Activated CD4-positive, alpha-beta T cell treated with anti-CD3 and anti-CD28 coated beads, Interleukin-10, Interleukin-2, amounts not matched to agents 100 ng/mL and 50 ng/mL, durations not matched to agents 16 hours and 8 hours (primary cell): Measurements from ENCODE around the gene ALLC.
A peak's percentile ranks its signal among the peaks of the same experiment; 100 is the strongest.

Experiments used
- DNase-seq: peaks from one replicate; pipeline ENCODE4 v3.0.0-alpha.2; 2020

The ALLC gene

DNA sequence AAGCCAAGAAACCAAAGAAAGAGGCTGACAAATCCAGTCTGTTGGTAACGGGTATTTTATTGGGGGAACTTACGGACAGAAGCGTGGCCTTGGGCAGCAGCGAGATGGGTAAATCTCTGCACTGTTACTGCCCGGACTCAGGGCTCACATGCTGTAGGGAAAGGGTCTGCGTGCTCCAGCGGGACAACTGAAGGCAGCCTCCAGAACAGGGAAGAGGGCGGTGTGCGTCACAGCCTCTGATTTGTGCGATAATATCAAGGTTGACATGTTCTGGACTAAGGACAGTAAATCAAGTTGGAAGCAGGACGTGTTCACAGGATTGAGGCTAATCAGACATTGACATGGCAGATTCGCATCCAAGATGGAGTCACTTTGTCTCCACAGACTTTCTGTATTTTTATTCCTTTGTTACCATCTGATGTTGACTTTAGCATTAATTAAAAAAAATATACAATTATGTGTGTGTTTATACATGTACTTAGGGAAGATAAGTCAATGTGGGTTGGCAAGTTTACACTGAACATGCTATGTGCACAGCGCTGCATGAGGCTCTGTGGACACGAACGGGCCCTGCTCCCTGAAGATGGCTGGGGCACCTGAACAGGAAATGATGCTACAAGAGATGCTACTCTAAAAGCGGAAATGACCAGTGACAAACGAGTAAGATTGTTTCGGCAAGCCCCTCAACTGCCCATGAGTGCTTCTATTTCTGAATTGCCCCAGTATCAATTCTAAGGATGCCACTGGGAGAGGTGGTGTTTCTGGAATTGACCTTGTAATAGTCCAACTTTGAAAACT lies 22.7 kb downstream of the ALLC start:
- DNase-seq = no peak

DNA sequence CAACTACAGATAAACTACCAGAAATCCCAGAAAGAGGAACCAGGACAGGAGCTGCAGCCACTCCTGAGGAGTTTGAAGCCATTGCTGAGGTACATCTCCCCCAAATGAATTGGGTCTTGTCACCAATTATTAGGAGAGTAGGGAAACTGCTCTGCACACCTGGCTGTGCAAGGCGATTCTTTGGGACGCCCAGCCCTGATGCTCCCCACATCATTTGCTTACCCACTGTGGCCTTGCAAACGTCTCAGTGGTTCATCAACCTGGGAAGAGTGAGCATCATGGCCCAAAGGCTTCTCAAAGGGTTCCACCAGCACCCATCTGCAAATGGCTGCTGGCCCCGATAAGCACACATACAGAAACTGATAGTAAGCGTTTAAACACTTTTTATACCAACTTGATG lies 23.6 kb downstream of the ALLC start:
- no peak for DNase-seq

DNA sequence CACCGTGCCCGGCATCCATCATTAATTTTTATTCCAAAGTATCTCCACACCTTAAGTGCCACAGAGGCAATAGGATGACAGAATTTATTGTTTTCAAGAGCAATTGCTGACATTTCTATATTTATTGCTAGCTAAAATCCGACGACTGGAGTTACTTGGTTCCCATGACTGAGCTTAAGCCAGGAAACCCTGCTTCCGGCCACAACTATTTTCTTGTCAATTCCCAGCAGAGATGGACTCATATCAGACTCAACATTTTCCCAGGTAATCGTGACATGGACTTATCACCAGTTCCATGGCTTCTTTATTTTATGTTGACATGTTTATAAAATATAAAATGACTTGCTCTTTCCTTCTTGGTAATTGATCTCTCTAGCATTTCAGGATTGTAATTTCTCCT lies 24.8 kb downstream of the ALLC start:
- DNase-seq = no peak

DNA sequence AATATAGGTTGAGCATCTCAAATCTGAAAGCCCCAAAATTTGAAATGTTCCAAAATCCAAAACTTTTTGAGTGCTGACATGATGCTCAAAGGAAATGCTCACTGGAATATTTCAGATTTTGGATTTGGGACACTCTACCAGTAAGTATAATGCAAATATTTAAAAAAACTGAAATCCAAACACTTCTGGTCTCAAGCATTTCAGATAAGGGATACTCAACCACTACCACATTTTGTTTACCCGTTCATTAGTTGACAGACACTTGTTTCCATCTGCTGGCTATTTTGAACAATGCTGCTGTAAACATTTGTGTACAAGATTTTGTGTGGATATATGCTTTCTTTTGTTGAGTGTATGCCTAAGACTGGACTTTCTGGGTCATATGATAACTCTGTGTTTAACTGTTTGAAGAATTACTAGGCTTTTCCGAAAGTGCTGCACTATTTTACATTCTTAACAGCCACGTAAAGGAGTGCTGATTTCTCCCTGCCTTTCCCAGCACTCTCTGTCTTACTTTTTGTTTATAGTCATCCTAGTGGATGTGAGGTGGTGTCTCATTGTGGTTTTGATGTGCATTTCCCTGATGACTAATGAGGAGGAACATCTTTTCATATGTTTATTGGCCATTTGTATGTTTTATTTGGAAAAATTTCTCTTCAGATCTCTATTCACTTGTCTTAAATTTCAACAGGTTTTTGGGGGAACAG lies 25.9 kb downstream of the ALLC start:
- no peak for DNase-seq

DNA sequence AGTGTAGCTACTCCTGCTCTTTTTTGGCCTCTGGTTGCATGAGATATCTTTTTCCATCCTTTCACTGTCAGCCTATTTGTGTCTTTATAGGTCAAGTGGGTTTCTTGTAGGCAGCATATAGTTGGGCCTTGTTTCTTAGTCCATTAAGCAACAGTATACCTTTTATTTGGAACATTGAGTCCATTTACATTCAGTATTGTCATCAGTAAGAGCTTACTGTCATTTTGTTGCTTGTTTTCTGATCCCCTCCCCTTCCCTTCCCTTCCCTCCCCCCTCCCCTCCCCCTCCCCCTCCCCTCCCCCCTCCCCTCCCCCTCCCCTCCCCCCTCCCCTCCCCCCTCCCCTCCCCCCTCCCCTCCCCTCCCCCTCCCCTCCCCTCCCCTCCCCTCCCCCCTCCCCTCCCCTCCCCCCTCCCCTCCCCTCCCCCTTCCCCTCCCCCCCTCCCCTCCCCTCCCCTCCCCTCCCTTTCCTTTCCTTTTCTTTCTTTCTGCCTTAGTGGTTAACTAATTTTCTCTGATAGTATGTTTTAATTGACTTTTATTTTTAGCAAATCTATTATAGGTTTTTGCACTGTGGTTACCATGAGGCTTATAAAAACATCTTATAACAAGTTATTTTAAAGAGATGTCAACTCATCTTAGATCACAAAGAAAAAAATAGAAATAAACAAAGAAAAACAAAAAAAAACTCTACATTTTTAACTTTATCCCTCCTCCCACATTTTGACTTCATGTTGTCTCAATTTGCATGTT lies 32.2 kb downstream of the ALLC start:
- DNase-seq = no peak

DNA sequence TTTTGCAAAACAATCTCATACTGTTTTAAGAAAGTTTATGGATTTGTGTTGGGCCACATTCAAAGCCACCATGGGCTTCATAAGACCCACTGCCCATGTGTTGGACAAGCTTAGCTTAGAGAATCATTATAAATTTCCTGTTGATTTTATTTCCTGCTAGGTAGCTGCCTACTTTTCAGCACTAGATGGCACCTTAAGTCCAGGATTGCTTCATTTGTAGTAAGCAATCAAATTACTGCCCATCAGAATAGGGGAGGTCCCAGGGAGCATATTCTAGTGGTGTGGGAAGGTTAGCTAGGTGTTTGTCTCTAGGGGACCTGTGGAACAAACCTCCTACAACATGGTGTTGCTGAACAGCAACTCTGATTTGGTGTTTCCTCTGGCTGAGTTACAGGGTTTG lies 34.4 kb downstream of the ALLC start:
- peak; percentile 9 for DNase-seq

DNA sequence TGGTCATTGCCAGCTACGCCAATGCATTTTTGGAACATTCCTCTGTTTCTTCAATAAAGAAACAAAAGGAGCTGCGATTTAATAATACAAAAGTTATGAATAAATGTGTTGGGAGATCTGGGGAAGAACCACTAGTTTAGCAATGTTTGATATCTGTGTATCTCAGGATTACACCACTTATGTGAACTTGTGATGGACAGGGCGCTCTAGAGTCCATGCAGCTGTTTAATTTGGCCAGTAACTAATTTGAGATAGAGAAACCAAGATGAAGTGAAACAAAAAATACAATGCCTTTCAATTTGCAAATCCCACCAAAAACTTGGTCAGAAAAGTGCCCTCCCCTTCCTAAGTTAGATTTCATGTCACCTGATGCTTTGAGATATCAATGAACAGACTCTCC lies 38.5 kb downstream of the ALLC start:
- DNase-seq = no peak

DNA sequence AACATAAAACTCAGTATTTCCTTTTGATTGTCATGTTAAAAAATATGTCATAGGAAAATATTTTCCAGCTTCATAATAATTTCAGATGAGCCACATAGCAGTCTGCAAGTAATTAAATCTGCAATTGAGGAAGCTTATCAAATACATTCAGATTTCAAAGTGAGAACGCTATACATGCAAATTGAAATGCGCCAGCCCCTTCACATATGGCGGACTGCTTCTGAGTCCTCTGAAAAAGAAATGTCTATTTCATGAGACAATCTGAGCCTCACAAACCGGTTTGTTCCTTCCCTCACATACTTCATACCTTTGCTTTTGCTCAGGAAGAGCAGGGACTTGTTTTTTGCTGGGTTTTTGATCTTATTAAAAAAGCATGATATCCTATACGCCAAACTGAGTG lies 43.1 kb downstream of the ALLC start:
- no peak for DNase-seq

DNA sequence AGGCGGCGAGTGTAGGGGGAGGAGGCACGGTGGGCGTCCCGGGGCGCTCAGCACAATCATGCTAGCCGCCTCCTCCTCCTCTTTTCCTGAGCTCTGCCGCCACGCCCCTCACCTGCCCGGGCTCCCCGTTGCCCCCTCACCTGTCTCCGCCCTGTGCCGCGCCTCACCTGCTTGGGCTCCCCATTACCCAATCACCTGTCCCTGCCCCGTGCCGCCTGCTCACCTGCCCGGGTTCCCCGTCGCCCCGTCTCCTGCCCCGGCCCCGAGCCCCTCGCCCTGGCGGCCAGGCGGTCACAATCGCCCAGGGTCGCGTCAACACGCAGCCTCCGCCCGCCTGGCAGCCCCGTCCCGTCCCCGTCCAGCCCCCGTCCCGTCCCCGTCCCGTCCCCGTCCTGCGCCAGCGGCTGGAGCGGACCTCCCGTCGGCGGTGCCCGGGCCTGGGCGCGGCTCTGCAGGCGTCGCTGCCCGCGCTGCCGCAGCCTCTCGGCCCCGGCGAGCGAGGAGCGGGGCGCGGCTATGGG lies 45.3 kb downstream of the ALLC start, which contains the start of gene DCDC2C:
Gene DCDC2C, plus strand, starts transcription at position 340 of the 521 bp plus-strand sequence. Its CDS starts 177 bp downstream, at position 517.
- DNase-seq = no peak

DNA sequence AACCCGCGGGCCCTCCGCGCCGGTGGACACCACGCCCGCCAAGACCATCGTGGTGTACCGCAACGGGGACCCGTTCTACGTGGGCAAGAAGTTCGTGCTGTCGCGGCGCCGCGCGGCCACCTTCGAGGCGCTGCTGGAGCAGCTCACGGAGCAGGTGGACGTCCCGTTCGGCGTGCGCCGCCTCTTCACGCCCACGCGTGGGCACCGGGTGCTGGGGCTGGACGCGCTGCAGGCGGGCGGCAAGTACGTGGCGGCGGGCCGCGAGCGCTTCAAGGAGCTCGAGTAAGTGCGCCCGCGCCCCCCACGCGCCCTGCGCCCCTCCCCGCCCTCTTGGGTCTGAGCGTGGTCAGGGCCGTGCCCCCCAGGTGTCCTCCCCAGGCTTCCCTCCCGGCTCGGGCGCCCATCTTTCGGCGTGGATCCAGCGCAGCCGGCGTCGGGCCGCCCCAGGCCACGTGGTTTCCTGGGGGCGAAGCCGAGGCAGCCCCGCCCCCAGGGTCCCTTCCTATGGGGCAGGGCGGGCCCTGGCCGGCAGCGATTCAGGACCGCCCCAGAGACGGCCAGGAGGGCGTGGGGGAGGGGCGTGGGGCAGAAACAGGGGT lies 45.9 kb downstream of the ALLC start:
- no peak for DNase-seq

DNA sequence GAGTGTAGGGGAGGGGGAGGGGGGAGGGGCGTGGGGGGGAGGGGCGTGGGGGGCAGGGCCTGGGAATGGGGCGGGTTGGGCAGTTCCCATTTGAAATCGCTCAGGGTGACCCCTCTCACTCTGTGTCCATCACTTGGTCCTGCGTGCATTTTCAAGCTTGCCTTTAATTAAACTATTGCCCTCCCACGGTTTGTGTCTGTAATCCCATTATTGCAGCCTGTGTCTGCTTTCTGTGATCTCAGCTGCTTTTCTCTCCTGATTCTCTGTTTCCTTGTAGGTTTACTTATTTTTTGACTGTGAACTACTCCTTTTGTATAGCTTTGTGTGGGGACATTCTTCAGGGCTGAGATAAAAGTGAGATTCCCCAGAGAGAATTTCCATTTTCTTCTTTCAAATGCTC lies 46.7 kb downstream of the ALLC start:
- no peak for DNase-seq

DNA sequence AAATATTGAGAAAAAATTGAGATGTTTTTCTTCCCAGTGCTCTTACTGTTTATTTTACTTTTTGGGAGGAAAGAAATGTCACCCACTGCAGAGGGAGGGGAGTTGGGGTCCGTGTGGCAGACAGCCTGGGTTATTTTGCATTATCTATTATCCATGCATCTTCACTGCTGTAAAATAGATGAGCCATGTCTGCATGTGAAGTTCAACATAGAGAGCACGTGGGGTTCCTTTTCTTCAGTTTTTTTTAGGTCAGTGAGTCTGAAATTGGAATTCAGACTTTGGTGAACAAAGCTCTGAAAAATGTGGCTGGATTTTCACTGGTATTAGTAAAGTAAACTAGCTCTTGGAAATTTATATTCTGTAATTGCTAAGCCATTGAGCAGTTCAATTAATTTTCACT lies 47.8 kb downstream of the ALLC start:
- no peak for DNase-seq

DNA sequence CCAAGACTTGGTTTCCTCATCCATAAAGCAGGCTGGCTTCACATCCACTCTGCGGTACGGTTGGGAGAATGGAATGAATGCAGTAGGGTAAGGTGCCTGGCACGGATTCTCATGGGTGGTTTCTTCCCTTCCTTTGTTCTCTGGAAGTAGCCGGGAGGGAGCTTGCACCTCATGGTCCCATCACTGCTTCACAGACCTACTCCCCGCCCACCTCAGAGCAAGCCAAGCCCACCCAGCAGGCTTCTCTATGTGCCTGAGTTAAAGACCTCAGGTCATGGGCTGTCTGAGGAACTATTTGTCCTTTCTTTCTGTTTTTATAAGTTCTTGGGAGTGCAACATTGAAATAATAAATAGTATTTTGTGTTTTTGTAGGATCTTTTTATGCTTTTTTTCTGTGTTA lies 48.9 kb downstream of the ALLC start:
- no peak for DNase-seq

DNA sequence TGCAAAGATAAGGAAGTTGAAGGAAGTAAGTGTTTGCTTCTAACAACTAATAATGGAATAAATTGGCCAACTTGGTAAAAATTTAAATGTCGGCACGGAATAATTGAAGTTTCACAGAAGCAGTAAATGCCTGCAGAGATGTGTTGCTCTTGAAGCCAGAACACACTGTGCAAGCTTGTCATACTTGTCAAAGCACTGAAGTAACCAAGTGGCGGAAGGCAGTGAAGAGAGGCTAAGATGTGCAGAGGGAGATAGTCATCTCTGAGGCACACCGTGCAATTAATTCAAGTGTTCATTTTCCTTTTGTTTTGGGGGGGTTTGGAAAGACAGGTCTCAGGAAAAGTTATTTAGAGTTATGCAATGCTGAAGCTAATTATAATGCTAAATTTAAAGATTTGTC lies 50.6 kb downstream of the ALLC start:
- DNase-seq = no peak

DNA sequence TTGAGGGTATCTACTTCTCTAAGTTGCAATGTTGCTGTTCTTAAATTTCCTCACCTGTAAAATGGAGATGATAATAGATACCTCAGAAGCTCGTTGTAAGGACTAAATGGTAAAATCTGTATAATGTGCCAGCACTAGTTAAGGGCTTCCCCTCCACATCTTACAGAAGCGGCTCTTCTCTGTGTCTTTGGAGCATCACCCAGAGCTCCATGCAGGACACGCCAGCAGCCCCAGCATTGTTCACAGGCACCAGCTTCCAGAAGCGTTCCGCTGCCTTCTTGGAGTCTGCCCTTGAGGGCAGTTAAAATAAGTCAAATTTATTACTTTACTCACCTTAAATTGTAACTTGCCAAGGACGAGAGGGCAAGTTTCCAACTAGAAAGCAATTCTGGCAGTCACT lies 51.2 kb downstream of the ALLC start:
- no peak for DNase-seq

DNA sequence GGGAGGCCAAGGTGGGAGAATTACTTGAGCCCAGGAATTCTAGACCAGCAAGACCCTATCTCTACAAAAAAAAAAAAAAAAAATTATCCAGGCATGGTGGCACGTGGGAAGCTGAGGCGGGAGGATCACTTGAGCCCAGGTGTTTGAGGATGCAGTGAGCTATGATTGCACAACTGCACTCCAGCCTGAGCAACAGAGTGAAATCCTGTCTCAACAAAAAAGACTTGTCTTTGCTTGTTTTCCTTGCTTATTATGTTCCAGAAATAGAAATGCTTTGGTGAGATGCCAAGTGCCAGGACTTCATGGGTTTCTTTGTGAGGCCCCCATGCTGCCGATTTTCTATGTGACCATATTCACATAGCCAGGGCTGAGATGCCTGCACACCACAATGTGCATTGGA lies 54.4 kb downstream of the ALLC start:
- no peak for DNase-seq

DNA sequence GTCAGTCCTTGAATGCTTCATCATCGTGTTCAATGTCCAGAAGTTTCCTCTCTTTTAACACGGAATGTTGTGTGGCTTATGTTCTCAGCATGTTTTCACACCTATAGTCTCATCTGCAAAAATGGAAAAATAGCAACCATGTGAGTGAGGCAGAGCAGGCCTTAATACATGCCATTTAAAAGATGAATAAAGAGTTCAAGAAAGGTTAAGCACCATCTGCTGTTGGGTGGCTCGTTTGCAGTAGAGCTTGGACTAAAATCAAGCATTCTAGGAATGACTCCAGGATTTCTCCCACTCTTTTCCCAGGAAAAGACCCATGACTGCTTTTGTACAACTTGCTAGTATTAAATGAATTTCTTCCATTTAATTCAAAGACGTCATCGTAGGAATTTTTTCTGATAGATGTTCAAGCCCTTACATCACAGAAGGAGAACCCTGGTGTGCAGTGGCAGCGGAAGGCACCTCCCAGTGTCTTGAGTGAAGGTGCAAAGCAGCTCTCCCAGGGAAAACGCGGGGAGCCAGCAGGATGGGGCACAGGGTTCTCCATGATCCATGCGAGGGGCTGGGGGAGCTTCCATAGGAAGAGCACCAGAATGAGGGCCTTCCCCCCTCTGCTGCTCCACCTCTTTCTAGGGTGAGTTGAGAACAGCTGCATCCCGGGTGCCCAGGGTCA lies 55.0 kb downstream of the ALLC start:
- no peak for DNase-seq

DNA sequence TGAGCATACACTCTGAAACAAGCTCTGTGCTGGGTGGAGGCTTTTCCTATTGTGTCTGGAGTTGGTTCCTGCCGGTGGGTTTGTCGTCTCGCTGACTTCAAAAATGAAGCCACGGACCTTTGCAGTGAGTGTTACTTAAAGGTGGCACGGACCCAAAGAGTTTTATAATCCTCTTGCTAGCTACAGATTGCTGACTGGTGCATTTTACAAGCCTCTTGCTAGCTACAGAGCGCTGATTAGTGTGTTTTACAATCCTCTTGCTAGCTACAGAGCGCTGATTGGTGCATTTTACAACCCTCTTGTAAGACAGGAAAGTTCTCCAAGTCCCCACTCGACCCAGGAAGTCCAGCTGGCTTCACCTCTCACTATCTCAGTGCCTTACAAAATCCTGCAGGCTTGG lies 60.7 kb downstream of the ALLC start:
- DNase-seq = no peak

DNA sequence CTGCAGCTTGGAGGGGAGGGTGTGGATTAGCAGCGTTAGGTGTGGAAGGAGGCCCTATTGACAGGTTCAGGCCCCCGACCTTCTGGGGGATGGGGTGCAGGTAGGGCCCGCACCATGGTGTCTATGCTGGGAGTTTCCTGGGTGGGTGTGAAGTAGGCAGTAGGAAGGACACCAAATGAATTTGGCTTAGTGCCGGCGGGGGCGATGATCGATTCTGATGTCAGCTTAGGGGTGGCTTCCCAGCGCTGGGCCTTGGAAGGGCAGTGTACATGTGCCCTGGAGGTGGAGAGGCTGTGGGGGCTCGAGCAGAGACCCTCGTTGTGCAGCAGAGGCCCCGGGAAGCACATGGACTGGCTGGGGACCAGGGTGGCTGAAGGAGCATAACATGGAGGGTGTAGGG lies 67.0 kb downstream of the ALLC start:
- DNase-seq = no peak

DNA sequence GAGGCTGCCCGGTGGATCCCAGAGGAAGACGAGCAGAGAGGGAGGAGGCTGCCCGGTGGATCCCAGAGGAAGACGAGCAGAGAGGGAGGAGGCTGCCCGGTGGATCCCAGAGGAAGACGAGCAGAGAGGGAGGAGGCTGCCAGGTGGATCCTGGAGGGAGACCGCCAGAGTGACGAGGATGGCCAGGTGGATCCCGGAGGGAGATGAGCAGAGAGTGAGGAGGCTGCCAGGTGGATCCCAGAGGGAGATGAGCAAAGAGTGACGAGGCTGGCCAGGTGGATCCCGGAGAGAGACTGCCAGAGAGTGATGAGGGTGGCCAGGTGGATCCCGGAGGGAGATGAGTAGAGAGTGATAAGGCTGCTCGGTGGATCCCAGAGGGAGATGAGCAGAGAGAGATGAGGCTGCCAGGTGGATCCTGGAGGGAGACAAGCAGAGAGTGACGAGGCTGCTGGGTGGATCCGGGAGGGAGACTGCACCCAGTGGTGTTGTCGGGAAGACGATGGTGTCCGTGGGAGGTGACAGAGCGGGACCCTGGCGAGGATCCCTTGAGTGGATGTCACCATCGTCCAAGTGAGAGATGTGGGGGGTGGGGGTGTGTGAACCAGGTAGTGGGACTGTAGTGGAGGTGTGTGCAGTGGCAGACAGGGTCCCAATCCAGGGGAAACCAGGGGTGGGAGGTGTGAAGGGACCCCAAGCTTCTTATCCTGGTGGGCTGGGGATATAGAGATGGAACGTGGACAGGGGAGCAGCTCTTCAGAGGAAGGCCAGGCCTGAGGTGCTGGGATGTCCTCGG lies 67.7 kb downstream of the ALLC start:
- DNase-seq = no peak

DNA sequence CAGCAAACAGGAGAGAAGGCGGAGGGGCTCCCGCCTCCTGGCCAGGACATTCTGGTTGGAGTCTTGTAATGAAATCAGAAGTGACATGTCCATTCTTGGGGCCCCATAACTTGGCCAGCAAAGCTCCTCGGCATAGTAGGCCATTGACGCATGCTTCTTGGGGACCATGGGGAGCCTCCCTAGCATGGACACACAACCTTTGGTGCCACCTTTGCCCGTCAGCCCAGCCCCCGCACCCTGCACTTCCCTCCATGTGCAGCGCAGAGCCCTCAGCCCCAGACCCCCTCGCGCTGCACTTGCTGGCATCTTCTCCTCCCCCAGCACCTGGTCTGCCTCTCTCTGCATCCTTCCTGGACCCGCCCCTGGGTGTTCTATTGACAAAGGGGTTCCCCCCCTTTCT lies 68.5 kb downstream of the ALLC start:
- DNase-seq = no peak
